GM04504 (cell line): ENCODE measurements around the gene UCK1.

Experiments
- DNase-seq: peaks from one replicate; pipeline ENCODE4 v3.0.0-alpha.2; 2012; ENCODE audit warnings: low read depth

The UCK1 gene

GRCh38 chr9:131476777-131477345, 54.2 kb downstream of the UCK1 start:
- no peak for DNase-seq

DNA sequence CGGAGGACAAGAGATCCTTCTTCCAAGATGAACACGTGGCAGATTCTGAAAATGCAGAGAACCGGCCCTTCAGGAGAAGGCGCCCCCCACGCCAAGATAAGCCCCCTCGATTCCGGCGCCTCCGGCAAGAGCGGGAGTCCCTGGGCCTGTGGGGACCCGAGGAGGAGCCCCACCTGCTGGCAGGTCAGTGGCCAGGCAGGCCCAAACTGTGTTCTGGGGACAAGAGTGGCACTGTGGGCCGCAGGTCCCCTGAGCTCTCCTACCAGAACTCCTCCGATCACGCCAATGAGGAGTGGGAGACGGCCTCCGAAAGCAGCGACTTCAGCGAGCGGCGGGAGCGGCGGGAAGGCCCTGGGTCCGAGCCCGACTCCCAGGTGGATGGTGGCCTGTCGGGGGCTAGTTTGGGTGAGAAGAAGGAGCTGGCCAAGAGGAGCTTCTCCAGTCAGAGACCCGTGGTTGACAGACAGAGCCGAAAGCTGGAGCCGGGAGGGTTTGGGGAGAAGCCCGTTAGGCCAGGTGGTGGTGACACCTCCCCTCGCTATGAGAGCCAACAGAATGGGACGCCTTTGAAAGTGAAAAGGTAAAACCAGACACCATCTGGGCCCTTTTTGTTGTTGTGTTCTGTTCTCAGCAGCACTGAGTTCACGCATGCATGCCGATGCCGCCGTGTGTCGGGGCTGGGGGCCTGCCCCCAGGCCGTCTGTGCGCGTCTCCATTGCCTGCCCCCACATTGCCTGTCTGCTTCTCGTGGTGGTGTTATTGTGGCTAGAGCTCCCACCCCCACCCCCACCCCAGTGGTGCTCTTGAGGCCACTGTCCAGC, 54.9 kb downstream of the UCK1 start:
- no peak for DNase-seq

GRCh38 chr9:131475111-131475955, 55.7 kb downstream of the UCK1 start:
- DNase-seq = no peak

- no peak for DNase-seq
Measured at GRCh38 chr9:131474711-131475110, 56.4 kb downstream of the UCK1 start.

- DNase-seq = no peak
Measured at GRCh38 chr9:131473891-131474290, 57.2 kb downstream of the UCK1 start.
